ENCODE data around the gene MREG.
"Not testable (repeated sequence)": the region's sequence is repeated elsewhere in the genome, so short reads cannot be mapped to it uniquely, and the experiment has no call there.

MREG gene

GRCh38 chr2:215973954-215974699, 39.2 kb downstream of the MREG start:
- no peaks in the 10 kb centered on the region for H3K27me3 ChIP-seq (ENCODE audit: control insufficient read depth, insufficient read depth, low read length, poor library complexity, severe bottlenecking)
- H3K36me3 ChIP-seq (ENCODE audit: control insufficient read depth, insufficient read depth, low read length) = no peaks in the 10 kb centered on the region
- H3K27ac ChIP-seq (ENCODE audit: insufficient read depth, low read depth, low read length, poor library complexity, severe bottlenecking) = no peak overlapping the region
- H3K4me1 ChIP-seq (ENCODE audit: control insufficient read depth, insufficient read depth, low read length) = no peaks in the 10 kb centered on the region
- WGBS, 2 experiments = 88 to 91% methylated on average over 6 of the region's 6 CpGs
- H3K4me3 ChIP-seq (ENCODE audit: insufficient read depth, low read depth, low read length) = no peak overlapping the region
- H3K9me3 ChIP-seq (ENCODE audit: control insufficient read depth, low read length) = no peaks in the 10 kb centered on the region

GRCh38 chr2:215973145-215973792, 40.1 kb downstream of the MREG start:
- Histone ChIP-seq H3K27me3 (ENCODE audit: control insufficient read depth, insufficient read depth, low read length, poor library complexity, severe bottlenecking) (no peaks in the 10 kb centered on the region), H3K9me3 (ENCODE audit: control insufficient read depth, low read length) (no peaks in the 10 kb centered on the region), H3K4me3 (ENCODE audit: insufficient read depth, low read depth, low read length) (no peak overlapping the region), H3K27ac (ENCODE audit: insufficient read depth, low read depth, low read length, poor library complexity, severe bottlenecking) (no peak overlapping the region), H3K4me1 (ENCODE audit: control insufficient read depth, insufficient read depth, low read length) (no peaks in the 10 kb centered on the region), H3K36me3 (ENCODE audit: control insufficient read depth, insufficient read depth, low read length) (no peaks in the 10 kb centered on the region)
- 67 to 74% methylated on average over 7 of the region's 7 CpGs for WGBS, 2 experiments

GRCh38 chr2:215971671-215972070, 41.7 kb downstream of the MREG start:
- no peak overlapping the region for H3K27ac ChIP-seq (ENCODE audit: insufficient read depth, low read depth, low read length, poor library complexity, severe bottlenecking)
- H3K4me1 ChIP-seq (ENCODE audit: control insufficient read depth, insufficient read depth, low read length) = no peaks in the 10 kb centered on the region
- H3K27me3 ChIP-seq (ENCODE audit: control insufficient read depth, insufficient read depth, low read length, poor library complexity, severe bottlenecking) = no peaks in the 10 kb centered on the region
- H3K36me3 ChIP-seq (ENCODE audit: control insufficient read depth, insufficient read depth, low read length) = no peaks in the 10 kb centered on the region
- no peaks in the 10 kb centered on the region for H3K9me3 ChIP-seq (ENCODE audit: control insufficient read depth, low read length)
- 96 to 97% methylated on average over 5 of the region's 5 CpGs for WGBS, 2 experiments
- no peak overlapping the region for H3K4me3 ChIP-seq (ENCODE audit: insufficient read depth, low read depth, low read length)

- H3K27me3 ChIP-seq (ENCODE audit: control insufficient read depth, insufficient read depth, low read length, poor library complexity, severe bottlenecking); H3K27ac ChIP-seq (ENCODE audit: insufficient read depth, low read depth, low read length, poor library complexity, severe bottlenecking); H3K4me3 ChIP-seq (ENCODE audit: insufficient read depth, low read depth, low read length); H3K9me3 ChIP-seq (ENCODE audit: control insufficient read depth, low read length); H3K4me1 ChIP-seq (ENCODE audit: control insufficient read depth, insufficient read depth, low read length); H3K36me3 ChIP-seq (ENCODE audit: control insufficient read depth, insufficient read depth, low read length): not testable (repeated sequence)
- WGBS, 2 experiments = 89 to 94% methylated on average over 4 of the region's 4 CpGs
Observed at GRCh38 chr2:215970894-215971293, 42.5 kb downstream of the MREG start.

- WGBS, 2 experiments = 94 to 97% methylated on average over 5 of the region's 5 CpGs
- Histone ChIP-seq H3K9me3 (ENCODE audit: control insufficient read depth, low read length) (no peaks in the 10 kb centered on the region), H3K4me3 (ENCODE audit: insufficient read depth, low read depth, low read length) (no peak overlapping the region), H3K27ac (ENCODE audit: insufficient read depth, low read depth, low read length, poor library complexity, severe bottlenecking) (no peak overlapping the region), H3K36me3 (ENCODE audit: control insufficient read depth, insufficient read depth, low read length) (no peaks in the 10 kb centered on the region), H3K27me3 (ENCODE audit: control insufficient read depth, insufficient read depth, low read length, poor library complexity, severe bottlenecking) (no peaks in the 10 kb centered on the region), H3K4me1 (ENCODE audit: control insufficient read depth, insufficient read depth, low read length) (no peaks in the 10 kb centered on the region)
Observed at GRCh38 chr2:215970425-215970824, 42.9 kb downstream of the MREG start.

- 96 to 97% methylated on average over 6 of the region's 6 CpGs for WGBS, 2 experiments
- Histone ChIP-seq H3K4me3 (ENCODE audit: insufficient read depth, low read depth, low read length) (no peak overlapping the region), H3K9me3 (ENCODE audit: control insufficient read depth, low read length) (no peaks in the 10 kb centered on the region), H3K27me3 (ENCODE audit: control insufficient read depth, insufficient read depth, low read length, poor library complexity, severe bottlenecking) (no peaks in the 10 kb centered on the region), H3K27ac (ENCODE audit: insufficient read depth, low read depth, low read length, poor library complexity, severe bottlenecking) (no peak overlapping the region), H3K36me3 (ENCODE audit: control insufficient read depth, insufficient read depth, low read length) (no peaks in the 10 kb centered on the region), H3K4me1 (ENCODE audit: control insufficient read depth, insufficient read depth, low read length) (no peaks in the 10 kb centered on the region)
Observed at GRCh38 chr2:215969131-215969841, 44.1 kb downstream of the MREG start.

- no peak overlapping the region for H3K27ac ChIP-seq (ENCODE audit: insufficient read depth, low read depth, low read length, poor library complexity, severe bottlenecking)
- no peaks in the 10 kb centered on the region for H3K9me3 ChIP-seq (ENCODE audit: control insufficient read depth, low read length)
- H3K27me3 ChIP-seq (ENCODE audit: control insufficient read depth, insufficient read depth, low read length, poor library complexity, severe bottlenecking) = no peaks in the 10 kb centered on the region
- H3K4me3 ChIP-seq (ENCODE audit: insufficient read depth, low read depth, low read length) = no peak overlapping the region
- no peaks in the 10 kb centered on the region for H3K36me3 ChIP-seq (ENCODE audit: control insufficient read depth, insufficient read depth, low read length)
- 93 to 98% methylated on average over 3 of the region's 3 CpGs for WGBS, 2 experiments
- no peaks in the 10 kb centered on the region for H3K4me1 ChIP-seq (ENCODE audit: control insufficient read depth, insufficient read depth, low read length)
Observed at GRCh38 chr2:215968499-215968898, 44.9 kb downstream of the MREG start.

GRCh38 chr2:215967590-215968378, 45.6 kb downstream of the MREG start:
- no peaks in the 10 kb centered on the region for H3K4me1 ChIP-seq (ENCODE audit: control insufficient read depth, insufficient read depth, low read length)
- no peak overlapping the region for H3K4me3 ChIP-seq (ENCODE audit: insufficient read depth, low read depth, low read length)
- H3K36me3 ChIP-seq (ENCODE audit: control insufficient read depth, insufficient read depth, low read length) = no peaks in the 10 kb centered on the region
- WGBS, 2 experiments = 93 to 98% methylated on average over 2 to 3 of the region's 3 CpGs
- H3K27me3 ChIP-seq (ENCODE audit: control insufficient read depth, insufficient read depth, low read length, poor library complexity, severe bottlenecking) = no peaks in the 10 kb centered on the region
- no peaks in the 10 kb centered on the region for H3K9me3 ChIP-seq (ENCODE audit: control insufficient read depth, low read length)
- no peak overlapping the region for H3K27ac ChIP-seq (ENCODE audit: insufficient read depth, low read depth, low read length, poor library complexity, severe bottlenecking)

GRCh38 chr2:215966951-215967350, 46.4 kb downstream of the MREG start:
- no peaks in the 10 kb centered on the region for H3K9me3 ChIP-seq (ENCODE audit: control insufficient read depth, low read length)
- no peak overlapping the region for H3K4me3 ChIP-seq (ENCODE audit: insufficient read depth, low read depth, low read length)
- no peaks in the 10 kb centered on the region for H3K36me3 ChIP-seq (ENCODE audit: control insufficient read depth, insufficient read depth, low read length)
- H3K27ac ChIP-seq (ENCODE audit: insufficient read depth, low read depth, low read length, poor library complexity, severe bottlenecking) = no peak overlapping the region
- WGBS, 2 experiments = 85 to 90% methylated on average over 3 of the region's 3 CpGs
- H3K27me3 ChIP-seq (ENCODE audit: control insufficient read depth, insufficient read depth, low read length, poor library complexity, severe bottlenecking) = no peaks in the 10 kb centered on the region
- H3K4me1 ChIP-seq (ENCODE audit: control insufficient read depth, insufficient read depth, low read length) = no peaks in the 10 kb centered on the region

GRCh38 chr2:215966274-215966673, 47.1 kb downstream of the MREG start:
- no peaks in the 10 kb centered on the region for H3K27me3 ChIP-seq (ENCODE audit: control insufficient read depth, insufficient read depth, low read length, poor library complexity, severe bottlenecking)
- no peak overlapping the region for H3K27ac ChIP-seq (ENCODE audit: insufficient read depth, low read depth, low read length, poor library complexity, severe bottlenecking)
- H3K9me3 ChIP-seq (ENCODE audit: control insufficient read depth, low read length) = no peaks in the 10 kb centered on the region
- 75 to 82% methylated on average over 4 of the region's 4 CpGs for WGBS, 2 experiments
- H3K4me1 ChIP-seq (ENCODE audit: control insufficient read depth, insufficient read depth, low read length) = no peaks in the 10 kb centered on the region
- H3K4me3 ChIP-seq (ENCODE audit: insufficient read depth, low read depth, low read length) = no peak overlapping the region
- no peaks in the 10 kb centered on the region for H3K36me3 ChIP-seq (ENCODE audit: control insufficient read depth, insufficient read depth, low read length)
